ENCODE measurements around the gene NR1H3.
"Not testable (repeated sequence)": the region's sequence is repeated elsewhere in the genome, so short reads cannot be mapped to it uniquely, and the experiment has no call there.

Gene NR1H3

DNA sequence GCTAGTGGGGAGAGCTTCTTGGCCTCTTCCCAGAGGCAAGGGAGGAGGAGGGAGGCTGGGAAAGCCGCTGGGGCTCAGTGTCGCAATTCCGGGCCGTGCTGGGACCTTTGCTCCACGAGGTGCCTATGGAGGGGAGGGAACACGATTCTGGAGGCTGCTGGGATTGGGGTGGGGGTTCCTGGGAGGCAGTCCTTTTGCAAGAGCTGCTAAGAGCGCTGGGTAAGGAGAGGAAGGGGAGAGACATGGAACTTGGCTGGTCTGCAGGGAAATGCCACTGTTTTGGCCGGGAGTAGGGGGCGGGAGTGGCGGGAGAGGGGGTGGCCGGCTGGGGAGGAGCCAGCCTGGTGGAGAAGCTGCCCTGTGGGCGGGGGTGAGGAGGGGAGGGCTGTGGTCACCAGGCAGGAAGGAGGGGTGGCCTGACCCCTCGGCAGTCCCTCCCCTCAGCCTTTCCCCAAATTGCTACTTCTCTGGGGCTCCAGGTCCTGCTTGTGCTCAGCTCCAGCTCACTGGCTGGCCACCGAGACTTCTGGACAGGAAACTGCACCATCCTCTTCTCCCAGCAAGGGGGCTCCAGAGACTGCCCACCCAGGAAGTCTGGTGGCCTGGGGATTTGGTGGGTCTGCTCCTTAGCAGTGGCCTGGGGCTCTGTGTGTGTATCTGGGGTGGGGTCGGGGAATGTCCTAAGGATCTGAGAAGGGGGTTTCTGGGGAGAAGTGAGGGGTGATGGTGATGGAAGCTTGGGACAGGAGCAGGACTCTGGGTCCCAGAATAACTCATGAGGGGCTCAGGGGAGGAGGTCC lies at the start of gene NR1H3:
Gene NR1H3, plus strand, starts transcription at position 480 of the 800 bp plus-strand sequence. CDS start 1,221 bp downstream, outside the sequence.
- no peak for DNase-seq

DNA sequence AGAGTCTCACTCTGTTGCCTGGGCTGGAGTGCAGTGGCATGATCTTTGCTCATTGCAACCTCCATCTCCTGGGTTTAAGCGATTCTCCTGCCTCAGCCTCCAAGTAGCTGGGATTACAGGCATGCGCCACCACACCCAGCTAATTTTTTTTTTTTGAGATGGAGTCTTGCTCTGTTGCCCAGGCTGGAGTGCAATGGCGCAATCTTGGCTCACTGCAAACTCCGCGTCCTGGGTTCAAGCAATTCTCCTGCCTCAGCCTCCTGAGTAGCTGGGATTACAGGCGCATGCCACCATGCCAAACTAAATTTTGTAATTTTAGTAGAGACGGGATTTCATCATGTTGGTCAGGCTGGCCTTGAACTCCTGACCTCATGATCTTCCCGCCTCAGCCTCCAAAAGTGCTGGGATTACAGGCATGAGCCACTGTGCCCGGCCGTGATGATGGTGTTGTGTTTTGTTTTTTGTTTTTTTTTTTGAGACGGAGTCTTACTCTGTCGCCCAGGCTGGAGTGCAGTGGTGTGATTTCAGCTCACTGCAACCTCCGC lies 49.7 kb upstream of the NR1H3 start:
- not testable (repeated sequence) for DNase-seq

DNA sequence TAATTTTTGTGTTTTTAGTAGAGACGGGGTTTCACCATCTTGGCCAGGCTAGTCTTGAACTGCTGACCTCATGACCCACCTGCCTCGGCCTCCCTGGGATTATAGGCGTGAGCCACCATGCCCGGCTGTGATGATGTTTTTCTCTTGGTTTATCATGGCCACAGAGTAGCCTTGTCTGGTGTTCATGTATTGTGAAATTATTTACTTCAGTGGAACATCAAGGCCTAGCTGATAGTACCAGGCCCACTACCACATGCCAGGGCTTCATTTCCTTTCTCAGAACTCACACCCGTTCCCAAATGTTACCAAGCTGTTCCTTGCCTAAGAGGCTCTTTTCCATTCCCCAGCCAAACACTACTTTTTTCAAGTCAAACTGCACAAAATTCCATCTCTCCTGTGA lies 49.2 kb upstream of the NR1H3 start:
- no peak for DNase-seq

DNA sequence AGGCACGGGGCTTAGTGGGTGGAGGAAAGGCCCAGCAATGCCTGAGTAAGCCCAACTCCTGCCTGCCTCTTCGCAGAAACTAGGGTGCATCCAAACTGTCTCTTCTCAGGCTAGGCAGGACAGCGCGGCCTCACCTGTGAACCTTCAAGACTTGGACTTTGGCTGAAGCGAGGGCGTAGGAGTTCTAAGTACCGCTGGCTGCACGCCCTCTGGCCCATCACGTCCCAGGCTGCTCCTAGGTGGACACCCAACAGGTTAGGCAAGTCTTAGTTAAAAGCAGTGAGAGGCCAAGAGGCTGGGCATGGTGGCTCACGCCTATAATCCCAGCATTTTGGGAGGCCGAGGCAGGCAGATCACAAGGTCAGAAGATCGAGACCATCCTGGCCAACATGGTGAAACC lies 44.9 kb upstream of the NR1H3 start:
- no peak for DNase-seq

DNA sequence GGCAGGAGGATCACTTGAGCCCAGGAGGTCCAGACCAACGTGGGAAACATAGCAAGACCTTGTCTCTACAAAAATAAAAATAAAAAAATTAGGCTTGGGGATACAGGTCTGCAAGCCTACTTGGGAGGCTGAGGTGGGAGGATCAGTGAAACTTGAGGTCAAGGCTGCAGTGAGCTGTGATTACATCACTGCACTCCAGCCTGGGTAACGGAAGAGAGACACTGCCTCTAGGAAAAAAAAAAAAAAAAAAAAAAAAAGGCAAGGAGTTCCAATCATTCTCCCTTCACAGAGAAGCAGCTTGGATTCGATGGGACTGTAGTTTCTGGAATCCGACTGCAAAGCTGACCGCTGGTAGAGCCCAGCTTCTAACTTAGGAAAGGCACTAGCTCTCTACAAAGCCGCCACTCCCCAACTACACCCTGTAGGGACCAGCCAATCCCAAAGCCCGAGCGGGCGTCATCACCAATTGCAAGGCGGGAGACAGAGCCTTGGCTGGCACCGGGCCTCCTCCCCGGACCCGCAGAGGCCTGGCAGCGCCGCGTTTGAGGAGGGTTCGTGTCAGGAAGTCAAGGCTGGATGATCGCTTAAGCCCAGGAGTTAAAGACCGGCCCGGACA lies 43.7 kb upstream of the NR1H3 start:
- DNase-seq = peak; percentile 76

DNA sequence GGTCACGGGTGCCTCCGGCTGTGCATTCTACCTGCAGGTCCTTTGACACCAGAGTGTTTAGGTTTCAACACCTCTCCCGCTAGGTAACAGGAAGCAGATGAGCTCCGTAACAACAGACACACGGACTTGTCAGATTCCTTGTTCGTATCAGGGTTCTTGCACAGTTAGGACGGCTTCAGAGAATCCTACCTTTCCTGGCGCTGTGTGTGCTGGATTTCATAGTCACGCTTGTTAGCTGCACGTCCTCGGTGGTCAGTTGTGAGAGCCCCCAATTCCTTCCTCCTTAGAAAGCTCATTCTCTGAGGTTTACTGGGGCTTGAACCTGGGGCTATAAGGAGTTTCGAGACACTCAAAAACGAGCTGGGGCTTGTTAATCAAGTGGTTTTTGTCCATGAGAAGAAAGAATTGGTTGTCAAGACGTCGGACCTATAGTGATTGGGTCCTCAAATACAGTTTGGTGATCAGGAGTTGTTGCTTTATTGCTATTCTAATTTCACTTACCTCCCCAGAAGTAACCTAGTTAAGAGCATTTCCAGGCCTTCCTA lies 42.4 kb upstream of the NR1H3 start:
- no peak for DNase-seq

DNA sequence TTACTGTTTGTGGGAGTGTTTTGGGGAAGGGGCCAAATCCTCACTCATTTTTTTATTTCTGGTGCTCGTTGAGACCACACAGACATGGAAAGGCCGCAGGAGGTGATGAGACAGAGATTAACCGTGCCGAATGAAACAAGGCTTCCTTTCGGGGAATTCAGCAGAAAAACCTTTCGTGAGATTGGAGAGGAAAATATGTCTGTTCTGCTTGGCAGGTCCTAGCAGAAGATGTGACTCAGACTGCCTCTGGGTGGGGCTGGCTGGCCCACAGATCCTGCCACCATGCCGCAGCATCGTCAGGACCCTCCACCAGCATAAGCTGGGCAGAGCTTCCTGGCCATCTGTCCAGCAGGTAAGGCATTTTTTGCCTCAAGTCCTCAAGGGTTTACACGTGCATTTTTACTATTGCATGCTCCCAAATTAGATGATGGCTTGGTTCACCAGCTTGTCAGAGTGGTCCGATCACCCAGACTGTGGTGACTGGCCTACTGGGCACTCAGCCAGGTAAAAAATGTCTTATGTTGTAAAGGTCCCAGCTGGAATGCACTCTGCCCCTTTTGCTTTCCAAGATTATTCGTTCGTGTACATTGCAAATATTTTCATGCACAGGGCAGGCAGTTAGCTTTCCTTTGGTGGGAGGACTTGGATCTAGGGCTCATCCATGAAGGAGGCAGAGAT lies 41.5 kb upstream of the NR1H3 start:
- DNase-seq = peak; percentile 61

DNA sequence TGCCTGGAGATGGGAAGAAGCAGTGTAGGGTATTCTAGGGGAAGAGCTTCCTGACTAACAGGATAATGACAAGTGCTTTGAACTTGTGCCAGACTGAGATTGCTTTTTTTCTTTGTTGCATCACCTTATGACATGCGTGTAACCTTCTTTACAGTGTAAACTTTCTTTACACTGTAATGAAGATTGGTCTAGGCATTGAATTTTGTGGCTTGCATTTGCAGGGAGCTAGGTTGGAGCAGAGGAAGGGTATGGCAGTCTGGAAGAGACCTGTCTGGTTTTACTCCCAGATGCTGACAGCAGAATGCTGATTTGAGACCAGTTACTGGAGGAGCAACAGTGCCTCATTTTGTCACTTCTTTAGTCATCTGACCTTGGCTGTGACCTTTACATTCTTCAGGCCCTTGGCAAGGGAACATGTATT lies 37.4 kb upstream of the NR1H3 start:
- DNase-seq = no peak

DNA sequence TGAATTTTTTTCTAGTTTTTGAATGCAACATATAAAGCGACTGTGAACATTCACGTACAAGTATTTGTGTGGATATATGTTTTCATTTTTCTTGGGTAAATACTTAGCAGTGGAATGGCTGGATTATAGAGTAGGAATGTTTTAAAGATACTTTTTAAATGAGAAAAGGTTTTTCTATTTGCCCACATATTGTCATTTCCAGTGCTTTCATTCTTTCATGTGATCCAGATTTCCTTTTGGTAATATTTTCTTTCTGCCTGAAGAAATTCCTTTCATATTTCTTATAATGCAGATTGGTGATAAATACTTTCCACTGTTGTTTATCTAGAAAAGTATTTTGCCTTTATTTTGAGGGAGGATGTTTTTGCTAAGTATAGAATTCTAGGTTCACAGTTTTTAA lies 35.1 kb upstream of the NR1H3 start:
- no peak for DNase-seq

DNA sequence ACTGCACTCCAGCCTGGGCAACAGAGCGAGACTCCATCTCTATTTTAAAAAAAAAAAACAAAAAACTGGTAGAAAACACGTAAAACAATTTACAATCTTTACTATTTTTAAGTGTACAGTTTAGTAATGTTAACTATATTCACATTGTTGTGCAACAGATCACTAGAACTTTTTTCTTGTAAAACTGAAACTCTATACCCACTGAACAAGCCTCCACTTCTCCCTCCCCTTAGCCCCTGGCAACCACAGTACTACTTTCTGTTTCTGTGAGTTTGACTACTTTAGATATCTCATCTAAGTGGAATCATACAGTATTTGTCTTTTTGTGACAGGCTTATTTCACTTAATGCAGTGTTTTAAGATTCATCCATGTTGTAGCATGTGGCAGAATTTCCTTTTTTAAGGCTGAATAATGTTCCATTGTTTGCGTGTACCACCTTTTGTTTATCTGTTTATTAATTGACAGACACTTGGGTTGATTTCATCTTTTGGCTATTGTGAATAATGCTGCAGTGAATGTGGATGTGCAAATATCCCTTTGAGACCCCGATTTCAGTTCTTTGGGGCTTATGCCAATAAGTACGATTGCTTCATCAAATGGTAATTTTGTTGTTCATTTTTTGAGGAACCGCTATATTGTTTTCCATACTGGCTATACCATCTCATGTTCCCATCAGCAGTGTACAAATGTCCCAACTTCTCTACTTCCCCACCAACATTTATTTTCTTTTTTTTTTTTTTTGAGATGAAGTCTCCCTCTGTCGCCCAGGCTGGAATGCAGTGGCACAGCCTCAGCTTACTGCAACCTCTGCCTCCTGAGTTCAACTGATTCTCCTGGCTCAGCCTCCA lies 32.0 kb upstream of the NR1H3 start:
- DNase-seq = no peak

DNA sequence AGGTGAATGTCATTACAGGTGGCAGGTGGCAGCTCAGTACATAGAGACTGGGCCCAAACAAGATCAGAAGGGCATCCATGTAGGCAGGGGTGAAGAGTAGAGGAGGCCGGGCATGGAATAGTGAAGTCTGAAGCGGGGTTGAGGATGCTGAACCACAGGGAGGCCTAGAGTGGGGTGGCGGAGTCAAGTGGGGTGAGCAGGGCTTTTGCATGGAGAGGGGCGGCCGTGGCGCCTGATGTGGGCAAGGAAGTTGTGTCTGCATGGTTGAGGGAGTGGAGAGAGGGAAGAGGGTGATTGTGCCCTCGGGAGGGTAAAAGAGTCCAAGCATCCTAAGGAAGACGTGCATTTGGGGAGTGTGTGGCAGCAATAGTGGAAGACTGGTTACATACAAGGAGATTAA lies 28.6 kb upstream of the NR1H3 start:
- DNase-seq = no peak

DNA sequence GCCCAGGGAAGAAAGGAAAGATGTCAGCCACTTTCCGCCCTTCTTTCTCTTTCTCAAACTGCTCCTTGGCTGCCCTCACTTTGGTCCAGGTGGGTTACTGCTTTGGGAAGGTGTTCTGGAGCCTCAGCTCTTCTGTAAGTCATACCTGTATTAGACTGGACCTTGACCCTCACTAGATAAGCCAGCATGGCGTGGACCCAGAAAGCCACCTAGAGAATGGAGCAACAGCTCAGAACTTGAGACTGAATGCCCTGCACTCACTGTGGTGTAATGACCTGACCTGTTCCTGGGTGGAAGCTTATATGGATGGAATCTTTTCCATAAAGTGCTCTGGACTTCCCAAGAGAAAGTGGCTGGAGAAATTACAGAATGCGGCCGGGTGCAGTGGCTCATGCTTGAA lies 24.7 kb upstream of the NR1H3 start:
- no peak for DNase-seq

DNA sequence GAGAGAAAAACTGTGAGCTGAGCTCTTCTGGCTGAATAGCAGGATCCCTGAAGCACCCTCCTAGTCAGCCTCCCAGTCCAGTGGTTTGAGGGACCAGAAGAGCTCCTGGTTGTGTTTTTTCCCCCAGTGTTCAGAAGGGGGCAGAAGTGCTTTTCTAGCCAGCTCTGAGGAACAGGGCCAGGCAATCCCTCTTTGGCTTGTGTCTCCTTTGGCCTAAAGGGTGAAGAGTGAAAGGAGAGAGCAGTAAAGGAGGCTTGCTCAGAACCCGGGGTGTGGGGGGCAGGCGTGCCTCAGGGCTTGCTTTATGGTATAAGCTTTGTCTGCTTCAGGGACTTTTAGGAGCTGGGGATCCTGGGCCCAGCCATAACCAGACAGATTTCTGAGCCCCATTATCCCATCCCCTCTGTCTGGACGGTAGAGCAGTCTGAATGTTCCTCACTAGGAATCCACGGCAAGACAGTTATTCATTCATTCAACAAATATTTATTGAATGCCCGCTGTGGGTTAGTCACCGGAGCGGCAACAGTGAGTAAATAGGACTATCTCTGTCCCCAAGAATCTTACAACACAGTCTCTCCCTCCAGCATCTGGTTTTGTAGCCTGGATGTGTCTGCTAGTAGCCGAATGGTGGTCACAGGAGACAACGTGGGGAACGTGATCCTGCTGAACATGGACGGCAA lies 23.7 kb upstream of the NR1H3 start:
- DNase-seq = no peak

DNA sequence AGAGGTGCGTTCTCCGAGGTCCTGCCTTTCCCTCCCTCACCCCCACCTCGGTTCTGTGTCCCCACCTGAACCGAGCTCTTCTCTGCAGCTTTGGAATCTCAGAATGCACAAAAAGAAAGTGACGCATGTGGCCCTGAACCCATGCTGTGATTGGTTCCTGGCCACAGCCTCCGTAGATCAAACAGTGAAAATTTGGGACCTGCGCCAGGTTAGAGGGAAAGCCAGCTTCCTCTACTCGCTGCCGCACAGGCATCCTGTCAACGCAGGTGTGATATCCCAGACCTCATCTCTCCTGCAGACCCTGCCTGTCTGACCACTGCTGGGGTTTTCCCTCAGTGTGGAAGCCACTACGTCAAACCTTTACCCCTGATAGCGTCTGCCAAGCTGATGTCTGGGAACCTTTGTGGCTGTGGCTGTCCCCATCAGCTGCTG lies 23.1 kb upstream of the NR1H3 start:
- no peak for DNase-seq

DNA sequence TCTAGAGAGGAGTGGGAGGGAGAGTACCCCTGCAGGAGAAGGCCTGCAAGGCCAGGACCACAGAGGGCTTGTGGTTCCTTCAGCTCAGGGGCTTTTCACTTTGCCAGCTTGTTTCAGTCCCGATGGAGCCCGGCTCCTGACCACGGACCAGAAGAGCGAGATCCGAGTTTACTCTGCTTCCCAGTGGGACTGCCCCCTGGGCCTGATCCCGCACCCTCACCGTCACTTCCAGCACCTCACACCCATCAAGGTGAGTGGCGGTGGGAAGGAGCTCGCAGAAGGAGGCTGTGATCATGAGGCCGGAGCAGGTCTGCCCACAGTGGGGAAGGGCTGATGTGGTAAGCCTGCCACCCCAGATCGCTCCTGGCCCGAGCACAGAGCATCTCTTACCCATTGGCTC lies 22.6 kb upstream of the NR1H3 start:
- no peak for DNase-seq

DNA sequence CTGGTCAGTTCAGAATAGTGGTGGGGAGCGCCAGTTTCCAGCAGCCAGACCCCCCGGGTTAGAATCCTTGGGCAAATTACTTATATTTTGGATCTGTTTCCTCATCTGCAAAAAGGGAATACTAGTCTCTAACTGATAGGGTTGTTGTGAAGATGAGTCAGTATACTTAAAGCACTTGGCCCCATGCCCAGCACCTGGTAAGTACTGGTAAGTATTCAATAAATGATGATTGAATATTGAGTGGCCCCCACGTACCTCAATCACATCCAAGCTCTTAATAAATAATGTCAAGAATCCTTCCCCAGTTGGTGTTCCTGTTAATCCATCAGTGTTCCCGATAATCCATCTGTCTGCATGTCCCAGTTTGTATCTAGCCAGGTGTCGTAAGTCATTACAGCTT lies 21.3 kb upstream of the NR1H3 start:
- no peak for DNase-seq

DNA sequence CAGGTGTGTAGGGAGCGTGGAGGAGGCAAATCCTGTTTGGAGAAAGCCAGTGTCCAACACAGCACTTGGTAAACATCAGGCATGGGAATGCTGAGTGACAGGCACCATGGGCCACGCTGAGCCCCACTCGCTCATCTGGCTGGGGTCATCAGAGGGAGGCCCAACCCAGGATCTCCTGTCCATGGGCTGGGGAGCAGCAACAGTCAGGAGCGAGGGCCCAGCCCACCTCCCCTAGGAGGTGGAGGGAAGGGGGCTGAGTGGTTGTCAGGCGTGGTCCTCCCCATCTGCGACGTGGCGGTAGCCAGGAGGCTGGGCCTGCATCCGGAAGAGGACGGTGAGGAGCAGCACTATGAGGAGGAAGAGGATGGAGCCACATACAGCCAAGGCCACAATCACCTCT lies 17.9 kb upstream of the NR1H3 start:
- DNase-seq = no peak

DNA sequence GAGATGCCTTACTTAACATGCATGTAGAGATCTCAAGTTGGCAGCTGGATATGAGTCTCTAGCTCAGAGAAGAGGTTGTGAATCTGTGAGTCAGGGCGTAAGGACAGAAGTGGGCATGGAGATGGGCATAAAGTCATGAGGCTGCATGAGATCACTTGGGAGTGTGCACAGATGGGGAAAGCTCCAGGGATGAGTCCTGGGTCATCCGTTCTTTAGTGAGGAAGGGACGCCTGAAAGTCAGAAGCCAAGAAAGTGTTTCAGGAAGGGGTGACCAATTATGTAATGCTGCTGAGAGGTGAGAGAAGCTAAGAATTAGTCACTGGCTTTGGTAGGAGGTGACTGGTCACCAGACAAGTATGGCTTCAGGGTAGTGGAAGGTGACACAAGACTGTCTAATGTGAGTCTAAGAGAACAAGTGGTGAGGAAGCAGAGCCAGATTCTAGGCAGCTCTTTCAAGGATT lies 15.9 kb upstream of the NR1H3 start:
- no peak for DNase-seq

DNA sequence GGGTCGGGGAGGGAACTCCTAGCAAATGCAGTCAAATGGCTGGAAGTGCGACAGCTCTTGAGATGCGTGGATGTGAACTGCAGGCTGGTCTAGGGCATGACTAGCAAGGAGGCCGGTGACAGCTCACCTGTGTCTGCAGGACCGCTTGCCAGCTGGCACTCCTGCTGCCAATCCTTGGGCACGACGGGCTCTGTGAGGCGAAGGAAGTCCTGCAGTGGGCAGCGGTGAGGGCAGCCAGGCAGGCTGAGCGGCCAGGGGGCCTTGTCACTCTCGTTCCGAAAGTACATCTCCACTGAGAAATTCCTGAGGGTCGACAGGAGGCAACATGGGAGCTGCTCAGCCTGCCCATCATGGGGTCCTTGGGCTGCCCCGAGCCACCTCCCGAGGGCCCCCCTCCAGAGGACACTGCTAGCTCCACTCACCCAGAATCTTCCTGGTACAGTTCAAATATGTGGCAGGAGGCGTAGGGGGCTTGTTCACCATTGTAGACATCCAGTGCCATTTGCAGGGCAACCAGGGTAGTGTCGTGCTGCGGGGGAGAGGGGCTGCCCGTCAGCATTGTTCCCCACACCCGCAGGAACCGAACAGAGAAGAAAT lies 15.1 kb upstream of the NR1H3 start:
- DNase-seq = no peak

DNA sequence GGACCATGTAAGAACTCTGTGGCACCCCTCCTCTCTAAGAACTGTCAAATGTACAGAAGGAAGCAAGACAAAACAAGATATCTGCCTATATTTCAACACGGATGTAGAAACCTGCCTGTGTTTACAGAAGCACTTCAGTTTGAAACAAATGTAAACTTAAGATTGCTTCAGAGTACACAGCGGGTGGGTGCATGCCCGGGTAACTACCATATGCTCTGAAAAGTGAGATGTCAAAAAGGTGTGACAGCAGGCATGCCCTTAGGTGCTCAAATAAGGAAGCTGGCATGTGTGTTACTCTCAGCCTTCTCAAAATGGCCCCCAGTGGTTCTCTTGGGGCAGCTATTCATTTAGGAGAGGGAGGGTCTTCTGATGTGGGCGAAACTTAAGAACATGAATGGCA lies 14.3 kb upstream of the NR1H3 start:
- no peak for DNase-seq

Data from NCI-H446 treated with DMSO at 0.1 percent for 48 hours (cell line).